K562 (cell line): Measurements from ENCODE around the gene SLC25A29. TPM values are rescaled to one million over a fixed set of nuclear protein-coding genes. Genes with fewer than 3 reads are reported as not detected.

Source experiments
- ATAC-seq: fragments of 200-7000 bp; cut with Tn5 transposase; 3 replicates; pipeline ENCODE4 v1.9.1; 2020; ENCODE audit warnings: moderate library complexity
- BruUV-seq: library from RNA; stranded (reverse); fragments of 400-500 nt; replicated peaks from 2 replicates; lab custom pipeline; 2021; lab: Mats Ljungman, UMichigan
- CTCF ChIA-PET: fragments of 300-600 bp; formaldehyde crosslinking; extraction: SDS; loops from one replicate; lab custom pipeline; 2021; ENCODE audit warnings: low intra/inter-chr PET ratio; lab: Yijun Ruan, JAX
- POLR2A ChIA-PET: fragments of 300-600, 350-650 bp; sonication (Branson Sonifier 250); formaldehyde crosslinking; extraction: SDS; loops from one replicate; lab custom pipeline; 2021; ENCODE audit warnings: antibody characterized with exemption, inconsistent platforms; lab: Yijun Ruan, JAX
- DNase-seq, 4 experiments: peaks; one replicate each; pipeline versions ENCODE4 v3.0.0 to v3.0.0-alpha.2; 2011 to 2018; ENCODE audit warnings: low spot score in 3 of 4, mixed read lengths in 3 of 4; ENCODE audit errors: extremely low read depth in 1 of 4
- FAIRE-seq: peaks from 2 replicates; lab custom pipeline; 2011; peaks lifted over from hg19 to GRCh38; lab: Jason Lieb, UNC
- H2AFZ ChIP-seq: 2 replicates; pipeline ENCODE4 v1.6.0; 2011; ENCODE audit warnings: low read depth, low read length, control low read depth, inconsistent platforms
- H3K27ac ChIP-seq: fragments of 200-600 bp; 3 replicates; pipeline ENCODE4 v1.8.0; 2011; ENCODE audit warnings: low read depth, mild to moderate bottlenecking, control low read depth, inconsistent platforms, low read length, moderate library complexity, mixed read lengths; ENCODE audit errors: extremely low read depth
- H3K27me3 ChIP-seq, 2 experiments: fragments of 300-600 bp in 1 of 2; 2 replicates in 1 of 2; 3 replicates in 1 of 2; pipeline versions ENCODE4 v1.6.0 to v1.8.0; 2011; ENCODE audit warnings: inconsistent platforms in 2 of 2, low read length in 2 of 2, mild to moderate bottlenecking in 1 of 2, mixed read lengths in 1 of 2, moderate library complexity in 1 of 2; ENCODE audit not compliant: control insufficient read depth in 2 of 2, insufficient read depth in 2 of 2
- H3K36me3 ChIP-seq: fragments of 300-600 bp; 3 replicates; pipeline ENCODE4 v1.8.0; 2011; ENCODE audit warnings: mild to moderate bottlenecking, low read length, inconsistent platforms; ENCODE audit not compliant: control insufficient read depth, insufficient read depth
- H3K4me1 ChIP-seq, 2 experiments: fragments of 200-600 bp in 1 of 2; replicated peaks in 1 of 2; 2 replicates in 1 of 2; 3 replicates in 1 of 2; pipeline versions ENCODE4 v1.5.1 to v1.8.0; 2011; ENCODE audit warnings: inconsistent platforms in 2 of 2, low read length in 2 of 2, mild to moderate bottlenecking in 1 of 2, mixed read lengths in 1 of 2, moderate library complexity in 1 of 2; ENCODE audit not compliant: control insufficient read depth in 2 of 2, insufficient read depth in 2 of 2
- H3K4me2 ChIP-seq: 2 replicates; pipeline ENCODE4 v1.6.1; 2011; ENCODE audit warnings: low read length, control low read depth, inconsistent platforms, mixed read lengths; ENCODE audit not compliant: insufficient read depth
- H3K4me3 ChIP-seq: fragments of 200-600 bp; sonication (generic), shearing (Covaris generic); 2 replicates; pipeline ENCODE4 v1.5.1; 2016; ENCODE audit warnings: control low read depth, inconsistent platforms
- H3K79me2 ChIP-seq: fragments of 200-600 bp; 3 replicates; pipeline ENCODE4 v1.8.0; 2011; ENCODE audit warnings: low read length, inconsistent platforms; ENCODE audit not compliant: control insufficient read depth, insufficient read depth
- H3K9ac ChIP-seq, 2 experiments: 2 replicates each; pipeline versions ENCODE4 v1.6.0 to v1.6.1; 2011; ENCODE audit warnings: low read depth in 2 of 2, low read length in 2 of 2, control low read depth in 1 of 2, inconsistent platforms in 1 of 2, mild to moderate bottlenecking in 1 of 2, mixed read lengths in 1 of 2; ENCODE audit not compliant: insufficient read depth in 1 of 2
- H3K9me1 ChIP-seq: one replicate; pipeline ENCODE4 v1.6.0; 2011; ENCODE audit warnings: inconsistent platforms, mild to moderate bottlenecking, low read length, moderate library complexity; ENCODE audit not compliant: control insufficient read depth, insufficient read depth
- H3K9me3 ChIP-seq: replicated peaks from 2 replicates; pipeline ENCODE4 v1.5.1; 2011; ENCODE audit warnings: low read depth, low read length, inconsistent platforms; ENCODE audit not compliant: control insufficient read depth, insufficient read depth
- H4K20me1 ChIP-seq: replicated peaks from 2 replicates; pipeline ENCODE4 v1.6.1; 2011; ENCODE audit warnings: low read length, inconsistent platforms, mixed read lengths; ENCODE audit not compliant: control insufficient read depth, insufficient read depth
- IRF1 ChIP-seq: sonication (generic); formaldehyde crosslinking; IDR thresholded peaks from 2 replicates; pipeline ENCODE4 v1.8.0; 2022; ENCODE audit warnings: missing genetic modification reagents, mild to moderate bottlenecking, borderline replicate concordance
- ZBTB33 ChIP-seq: sonication (generic); formaldehyde crosslinking; IDR thresholded peaks from 2 replicates; pipeline ENCODE4 v1.8.1; 2023; ENCODE audit warnings: mild to moderate bottlenecking, missing genetic modification reagents
- WGBS: fragments of 100-300 bp; shearing (Covaris generic); methylation state at CpG from one replicate; pipeline ENCODE4 v1.1.6; 2016; ENCODE audit warnings: low coverage, mixed read lengths; ENCODE audit not compliant: insufficient coverage; ENCODE audit errors: missing lambda C conversion rate; 5-methylcytosine and 5-hydroxymethylcytosine counted together
- in situ Hi-C: fragments of 300-500 bp; cut with MboI; formaldehyde crosslinking; loops from 4 replicates; pipeline ENCODE4 v1.15.0; 2018; ENCODE audit warnings: inconsistent platforms, mixed read lengths
- intact Hi-C: fragments of 100-400 bp; cut with micrococcal nuclease; formaldehyde crosslinking; loops from 2 replicates; pipeline ENCODE4 v1.14.2; 2022
- polyA plus RNA-seq, 8 experiments: library from polyadenylated mRNA; depleted of rRNA in 4 of 8; stranded (reverse) in 5 of 8; unstranded in 3 of 8; fragments of >200 nt; fragmentation: Nextera tagmentation in 2 of 8; fragmentation: Illumina TruSeq in 1 of 8; extraction: Ambion mirVana in 2 of 8; extraction: Trizol in 1 of 8; gene quantifications; 2 replicates each; pipeline versions ENCODE4 v1.2.1 to v1.2.3, GENCODE V29; 2011 to 2014; ENCODE audit warnings: inconsistent platforms in 1 of 8, missing spikeins in 1 of 8
- total RNA-seq, 7 experiments: library from RNA; depleted of rRNA in 6 of 7; stranded (reverse); fragments of >200 nt in 6 of 7; fragmentation: Illumina TruSeq in 2 of 7; extraction: Trizol in 2 of 7; gene quantifications; 2 replicates each; pipeline versions ENCODE4 v1.2.1 to v1.2.3, GENCODE V29; 2011 to 2021; ENCODE audit warnings: low replicate concordance in 1 of 7

The SLC25A29 gene
- total and polyA plus RNA-seq, 9 of the 15 experiments (the other 6 are each of a cell fraction or from before 2014, with no cell fraction given) = 0.07 to 17.5 (median 4.8) TPM

- 85% methylated on average over 12 of the region's 42 CpGs for WGBS
- H3K27me3 ChIP-seq = no peaks in the 10 kb centered on the region
- H3K4me3 ChIP-seq = no peak overlapping the region
- ATAC-seq (no peak), FAIRE-seq (no peak), DNase-seq (no peak)
- H4K20me1 ChIP-seq = no peaks in the 10 kb centered on the region
- ChIA-PET POLR2A (no interaction called here), CTCF (no interaction called here)
- H3K36me3 ChIP-seq = no peaks in the 10 kb centered on the region
- peaks cover 6 to 34% of the 10 kb centered on the region in 2 experiments; a peak in 4 of 5 replicates for H3K4me1 ChIP-seq
- H3K9me3 ChIP-seq = no peaks in the 10 kb centered on the region
- no peak overlapping the region for H3K27ac ChIP-seq
- in situ Hi-C loops = no loop called here
- H3K9me1 ChIP-seq = no peaks in the 10 kb centered on the region
- intact Hi-C loops = no loop called here
- no peak overlapping the region for H3K9ac ChIP-seq
- H3K4me2 ChIP-seq = no peak overlapping the region
- H2AFZ ChIP-seq = no peak overlapping the region
- TF ChIP-seq IRF1 (no peak), ZBTB33 (CRISPR knock-in tag) (0 out of 2 replicates have a peak, but pooled peaks have one; percentile 48)
- no peaks in the 10 kb centered on the region for H3K79me2 ChIP-seq
- BruUV-seq = no TSS peak
Measured at GRCh38 chr14:100292776-100293461, 13.3 kb downstream of the SLC25A29 start.
